NCI-H510A treated with DMSO at 0.1 percent for 48 hours (cell line): ENCODE results near the gene TGM4.
A peak's percentile ranks its signal among the peaks of the same experiment; 100 is the strongest.
"Not testable (repeated sequence)": the region's sequence is repeated elsewhere in the genome, so short reads cannot be mapped to it uniquely, and the experiment has no call there.

Experiments
- DNase-seq: peaks from one replicate; lab custom pipeline; 2025; lab: John Stamatoyannopoulos, UW

TGM4 gene

DNA sequence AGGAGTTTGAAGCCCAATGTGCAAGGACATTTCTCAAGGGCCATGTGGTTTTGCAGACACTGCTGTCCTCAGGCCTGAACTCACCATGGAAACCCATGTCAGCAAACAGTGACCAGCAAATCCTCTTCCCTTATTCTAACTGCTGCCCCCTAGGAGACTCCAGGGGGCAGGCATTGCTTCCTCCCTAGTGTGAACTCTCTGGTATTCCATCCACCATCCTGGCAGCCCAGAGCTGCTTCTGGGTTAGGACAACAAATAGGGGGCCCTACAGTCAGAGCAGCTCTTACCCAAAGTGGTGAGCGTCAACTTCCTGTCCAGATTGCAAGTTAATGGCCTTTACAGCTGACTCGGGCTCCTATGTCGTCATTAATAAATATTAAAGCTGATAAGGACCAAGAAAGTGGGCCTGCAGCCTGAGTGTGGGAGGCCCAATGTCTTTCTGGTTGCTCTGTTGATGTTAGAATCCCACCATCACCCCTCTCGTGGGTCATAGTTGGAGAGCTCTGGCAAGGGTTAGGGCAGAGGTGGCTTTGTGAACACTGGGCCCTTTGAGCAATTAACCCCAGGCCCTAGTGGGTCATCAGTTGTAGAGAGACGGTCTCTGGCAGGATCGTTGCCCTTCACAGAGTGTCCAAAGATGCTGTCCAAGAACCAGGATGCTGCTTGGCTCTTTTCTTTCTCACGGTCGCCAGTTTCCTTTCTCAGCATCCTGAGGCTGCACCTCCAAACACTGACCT, 41.5 kb downstream of the TGM4 start:
- DNase-seq = no peak

- DNase-seq = no peak
Measured at GRCh38 chr3:44918087-44918486, 43.7 kb downstream of the TGM4 start.

DNA sequence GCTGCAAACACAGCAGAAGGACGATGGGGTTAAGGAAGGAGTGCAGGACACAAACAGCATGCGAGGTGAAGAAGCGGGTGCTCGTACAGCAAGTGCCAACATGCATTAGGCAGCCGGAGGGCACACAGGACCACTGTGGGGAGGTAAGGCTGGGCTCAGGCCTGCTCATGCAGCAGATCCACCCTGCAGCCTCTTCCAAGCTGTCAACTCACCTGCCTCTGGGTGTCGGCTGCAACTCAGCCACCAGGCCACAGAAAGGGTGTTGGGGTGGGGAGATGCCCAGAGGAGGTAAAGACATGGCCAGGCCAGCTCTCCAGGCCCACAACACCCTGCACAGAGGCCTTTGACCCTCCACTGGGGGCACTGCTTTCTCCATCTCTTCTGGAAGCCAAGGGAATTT, 44.2 kb downstream of the TGM4 start:
- no peak for DNase-seq

DNA sequence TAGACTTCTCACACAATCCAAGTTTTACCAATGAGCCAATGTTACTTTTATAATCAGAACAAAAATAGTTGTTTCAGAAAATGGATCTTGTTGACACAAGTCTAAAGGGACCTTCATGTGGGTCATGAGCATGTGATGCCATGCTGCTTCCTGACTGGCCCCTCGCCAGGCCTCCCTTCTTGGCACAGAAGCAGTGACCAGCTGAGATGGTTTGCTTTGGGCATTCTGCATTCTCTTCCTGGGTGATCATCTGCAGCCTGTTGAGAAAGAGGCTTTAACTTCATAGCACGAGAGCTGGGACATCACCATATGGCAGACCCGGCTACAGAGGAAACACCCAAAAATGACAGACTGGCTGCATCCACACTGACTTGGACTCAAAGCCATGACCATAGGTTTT, 45.7 kb downstream of the TGM4 start:
- DNase-seq = no peak

DNA sequence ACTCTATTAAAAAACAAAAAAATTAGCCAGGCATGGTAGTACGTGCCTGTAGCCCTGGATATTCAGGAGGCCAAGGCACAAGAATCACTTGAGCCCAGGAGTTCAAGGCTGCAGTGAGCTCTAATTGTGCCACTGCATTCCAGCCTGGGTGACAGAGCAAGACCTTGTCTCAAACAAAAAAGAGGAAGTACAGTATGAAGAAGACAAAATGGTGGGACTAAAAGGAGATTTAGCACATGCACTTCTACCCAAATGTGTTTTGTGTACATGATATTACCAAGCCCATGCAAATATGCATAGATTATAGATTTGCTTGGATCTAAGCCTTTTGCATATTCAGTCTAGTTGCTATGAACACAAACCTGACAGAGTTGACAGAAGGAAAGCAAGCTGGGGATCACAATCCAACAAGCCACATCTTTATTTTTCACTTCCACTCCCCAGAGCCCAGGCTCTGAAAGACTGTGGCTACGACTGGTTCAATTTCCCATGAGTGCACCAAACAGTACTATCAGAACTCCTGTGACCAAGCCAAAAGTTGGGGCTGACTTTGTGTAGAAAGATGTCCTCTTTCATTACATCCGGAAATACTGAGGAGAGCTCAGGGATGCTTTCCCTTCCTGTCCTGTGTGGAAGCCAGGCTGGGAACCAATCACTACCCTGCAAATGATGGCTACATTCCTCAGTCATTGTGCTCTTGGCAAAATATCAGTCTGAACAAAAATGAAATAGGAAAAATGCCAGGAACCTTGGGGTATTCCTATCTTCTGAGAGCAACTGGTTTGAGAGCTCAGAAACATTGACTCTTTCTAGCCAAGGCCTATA, 49.4 kb downstream of the TGM4 start:
- DNase-seq = no peak

DNA sequence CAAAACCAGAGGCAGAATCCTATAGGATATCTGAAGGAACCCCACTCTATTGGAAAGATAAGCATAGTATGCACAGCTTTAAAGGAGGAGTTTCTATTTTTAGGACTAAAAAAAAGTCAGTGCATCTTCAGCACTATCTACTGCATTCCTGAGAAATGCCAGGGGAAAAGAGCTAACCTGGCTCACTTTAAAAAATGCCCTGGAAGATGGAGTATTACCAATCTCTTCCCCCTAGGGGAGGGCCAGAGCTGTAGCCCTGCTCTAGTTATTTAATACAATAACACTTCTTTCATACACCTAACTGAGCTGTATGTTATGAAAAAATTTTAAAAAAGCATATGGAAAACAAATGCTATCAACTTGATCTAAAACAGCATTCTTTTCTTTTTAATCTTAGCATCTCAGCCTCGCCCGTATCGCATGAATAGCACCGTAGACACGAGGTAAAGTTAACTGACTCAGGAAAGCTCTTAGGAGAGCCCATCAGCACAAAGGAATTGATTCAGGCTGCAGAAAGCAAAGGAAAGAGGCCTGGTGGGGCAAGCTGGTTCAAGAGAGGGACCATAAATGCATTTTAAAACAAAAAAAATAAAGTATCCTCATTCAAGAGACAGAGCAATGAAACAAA, 50.2 kb downstream of the TGM4 start:
- no peak for DNase-seq

DNA sequence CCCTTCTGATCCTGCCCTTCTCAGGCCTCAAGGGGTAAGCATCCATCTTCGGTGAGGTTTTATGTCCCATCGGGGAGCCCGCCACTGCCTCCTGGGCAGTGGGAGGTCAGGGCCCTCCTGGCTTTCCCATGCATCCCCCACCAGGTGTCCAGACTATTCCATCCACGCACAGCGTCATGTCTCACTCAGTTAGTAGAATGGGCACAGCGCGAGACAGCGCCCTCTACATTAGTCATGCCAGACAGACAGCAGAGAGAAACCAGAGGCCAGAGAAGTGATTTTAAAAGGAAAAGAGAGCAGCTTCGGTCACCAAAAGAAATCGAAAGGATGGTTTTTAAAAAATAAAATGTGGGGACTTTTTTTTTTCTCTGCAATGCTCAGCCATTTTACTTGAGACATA, 51.8 kb downstream of the TGM4 start:
- DNase-seq = no peak

DNA sequence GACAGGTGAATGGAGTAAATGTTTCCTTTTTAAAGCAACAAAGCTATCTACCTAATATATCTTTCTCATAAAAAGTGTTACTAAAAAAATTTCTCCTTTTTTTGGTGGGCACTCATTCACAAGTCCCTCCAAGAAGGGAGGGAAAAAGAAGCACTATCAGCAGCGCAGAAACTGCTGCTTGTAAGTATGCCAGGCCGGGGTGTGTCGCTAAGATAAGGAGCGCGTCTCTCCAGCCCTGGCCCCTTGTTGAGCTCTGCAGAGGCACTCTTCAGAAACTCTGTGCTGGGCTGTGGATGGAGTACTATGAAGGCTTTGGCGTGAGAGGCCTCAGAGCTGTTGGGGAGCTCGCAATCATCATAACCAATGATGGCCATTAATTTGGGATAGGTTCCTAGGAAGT, 52.5 kb downstream of the TGM4 start:
- DNase-seq = no peak

DNA sequence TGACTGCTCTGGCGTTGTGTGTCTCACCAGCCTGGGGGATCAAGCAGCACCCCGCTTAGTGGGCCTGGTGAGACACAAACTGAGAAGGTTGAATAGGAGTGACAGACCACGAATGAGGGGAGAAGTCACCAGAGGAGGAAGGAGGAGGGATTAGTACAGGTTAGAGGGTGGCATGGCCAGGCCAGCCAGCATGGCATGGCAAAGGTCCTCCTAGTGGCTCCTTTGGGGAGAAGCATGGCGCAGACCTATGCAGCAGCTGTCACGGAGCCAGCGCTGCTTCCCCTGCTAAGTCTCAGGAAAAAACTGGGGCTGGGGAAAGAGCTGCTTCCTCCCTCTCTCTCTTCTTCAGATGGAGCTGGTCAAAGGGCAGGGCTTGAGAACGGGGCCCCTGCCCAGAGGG, 53.0 kb downstream of the TGM4 start:
- no peak for DNase-seq

DNA sequence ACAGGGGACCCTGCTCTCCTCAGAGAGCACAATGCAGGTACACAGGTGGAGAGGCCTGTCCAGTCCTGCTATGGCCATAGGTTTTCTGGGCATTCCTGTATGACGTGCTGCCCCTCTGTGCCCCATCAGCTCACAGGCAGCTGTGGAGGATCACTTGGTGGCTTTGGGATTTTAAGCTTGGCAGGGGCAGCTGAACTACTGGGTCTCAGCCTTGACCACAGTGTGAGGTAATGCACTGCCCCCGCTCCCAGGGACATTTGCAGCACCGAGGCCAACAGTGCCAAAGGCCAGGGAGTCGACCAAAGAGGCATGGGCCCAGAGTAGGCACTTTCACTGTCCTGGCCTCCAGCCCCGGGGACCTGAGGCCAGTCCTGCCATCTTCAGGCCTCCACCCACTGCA, 55.4 kb downstream of the TGM4 start:
- DNase-seq = no peak

DNA sequence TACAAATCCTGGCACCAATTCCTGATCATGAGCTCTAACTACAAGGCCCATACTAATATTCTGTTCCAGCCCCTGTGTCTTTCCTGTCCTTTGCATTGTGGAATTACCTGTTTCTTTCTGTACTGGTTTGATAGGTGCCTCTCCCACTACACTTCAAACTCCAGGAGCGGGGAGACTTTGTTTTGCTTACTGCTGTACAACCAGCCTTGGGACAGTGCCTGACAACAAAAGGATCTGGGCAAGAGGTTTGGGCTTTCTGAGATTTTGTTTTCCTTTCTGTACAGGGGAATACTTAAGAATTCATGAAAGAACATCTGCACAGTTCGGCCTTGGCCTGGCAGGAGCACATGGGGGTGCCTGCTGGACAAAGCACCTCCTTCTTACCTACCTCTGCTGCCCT, 56.5 kb downstream of the TGM4 start:
- DNase-seq = no peak

- no peak for DNase-seq
Measured at GRCh38 chr3:44931791-44932190, 57.4 kb downstream of the TGM4 start.

GRCh38 chr3:44932271-44932670, 57.9 kb downstream of the TGM4 start:
- no peak for DNase-seq

- no peak for DNase-seq
Measured at GRCh38 chr3:44932986-44933944, 58.9 kb downstream of the TGM4 start.

DNA sequence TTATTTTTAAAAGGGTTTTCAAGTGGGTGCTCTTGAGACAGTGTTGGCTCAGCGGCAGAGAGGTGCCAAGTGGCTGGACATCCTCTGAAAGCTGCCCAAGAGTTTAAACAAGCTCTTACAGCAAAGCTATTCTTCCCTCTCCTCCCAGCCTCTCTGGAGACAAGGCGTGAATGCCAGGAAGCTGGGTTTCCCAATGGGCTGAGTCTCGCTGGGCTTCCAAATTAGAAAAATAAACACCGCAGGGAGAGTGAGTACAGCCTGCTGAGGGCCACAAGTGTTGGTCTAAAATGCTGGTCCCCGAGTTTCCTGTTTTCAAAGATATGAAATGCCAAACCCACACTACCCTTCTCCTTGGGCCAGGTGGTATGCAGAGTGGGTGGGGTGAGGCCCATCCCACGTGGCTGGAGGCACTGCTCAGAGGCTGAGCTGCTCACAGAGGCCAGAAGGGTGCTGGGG, 65.2 kb downstream of the TGM4 start:
- peak; percentile 20 for DNase-seq

DNA sequence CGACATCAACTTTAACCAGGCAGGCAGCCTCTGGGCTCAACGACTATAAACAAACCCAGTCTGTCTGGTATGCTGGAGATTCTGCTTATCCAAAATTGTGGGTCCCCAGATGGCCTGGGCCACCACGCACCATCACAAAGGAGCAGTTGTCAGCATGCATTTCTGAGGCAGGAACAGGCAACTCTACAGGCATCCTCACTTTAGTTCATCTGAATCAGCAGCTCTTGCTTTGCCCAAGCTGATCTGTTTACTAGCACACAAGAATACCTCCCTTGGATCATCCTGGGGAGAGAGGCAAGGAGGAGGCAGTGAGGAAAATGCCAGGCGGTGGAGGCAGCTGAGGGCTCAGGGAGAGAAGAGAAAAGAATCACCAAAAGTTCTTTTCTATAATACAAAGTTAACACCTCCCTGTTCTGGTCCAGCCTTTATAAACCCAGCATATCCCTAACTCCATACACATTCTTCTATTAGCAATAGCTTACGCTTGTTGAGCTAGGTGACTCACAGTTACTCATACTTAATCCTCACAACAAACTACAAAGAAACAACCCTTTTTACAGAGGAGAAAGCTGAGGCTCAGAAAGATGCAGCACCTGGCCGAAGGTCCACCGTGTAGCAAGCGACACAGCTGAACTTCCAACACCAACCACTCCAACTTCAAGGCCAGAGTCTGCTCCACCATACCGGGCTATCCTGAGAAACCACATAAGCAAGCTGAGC, 68.0 kb downstream of the TGM4 start:
- DNase-seq = no peak

GRCh38 chr3:44948239-44948638, 73.8 kb downstream of the TGM4 start:
- DNase-seq = no peak

DNA sequence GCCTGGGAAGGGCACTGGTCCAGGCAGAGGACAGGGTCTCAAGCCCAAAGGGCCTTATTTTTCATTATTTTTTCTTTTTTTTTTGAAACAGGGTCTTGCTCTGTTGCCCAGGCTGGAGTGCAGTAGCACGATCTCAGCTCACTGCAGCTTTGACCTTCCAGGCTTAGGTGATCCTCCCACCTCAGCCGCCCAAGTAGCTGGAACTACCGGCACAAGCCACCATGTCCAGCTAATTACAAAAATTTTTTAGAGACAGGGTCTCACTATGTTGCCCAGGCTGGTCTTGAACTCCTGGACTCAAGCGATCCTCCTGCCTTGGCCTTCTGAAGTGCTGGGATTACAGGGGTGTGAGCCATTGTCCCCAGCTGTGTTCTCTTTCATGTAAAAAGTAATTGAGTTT, 75.4 kb downstream of the TGM4 start:
- not testable (repeated sequence) for DNase-seq

DNA sequence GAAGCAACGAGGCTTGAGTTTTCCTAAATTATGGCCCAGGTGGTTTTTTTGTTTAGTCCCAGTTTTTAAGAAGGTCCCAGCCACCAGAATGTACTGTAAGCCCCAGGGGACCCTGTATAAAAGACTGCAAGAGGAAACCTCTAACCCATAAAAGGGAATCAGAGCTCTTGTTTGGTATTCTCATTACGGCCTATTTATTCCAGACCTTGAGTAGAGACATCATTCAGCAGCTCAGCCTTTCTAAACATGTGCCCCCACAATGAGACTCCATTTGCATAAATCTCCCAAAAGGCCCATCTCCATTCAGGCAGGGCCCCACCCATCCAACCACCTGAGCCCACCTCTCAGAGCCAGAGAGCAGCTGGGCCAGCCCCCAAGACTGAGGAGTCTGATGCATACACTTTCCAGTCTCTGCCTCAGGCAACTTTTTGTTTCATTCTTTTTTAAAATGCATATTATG, 75.9 kb downstream of the TGM4 start:
- DNase-seq = no peak

DNA sequence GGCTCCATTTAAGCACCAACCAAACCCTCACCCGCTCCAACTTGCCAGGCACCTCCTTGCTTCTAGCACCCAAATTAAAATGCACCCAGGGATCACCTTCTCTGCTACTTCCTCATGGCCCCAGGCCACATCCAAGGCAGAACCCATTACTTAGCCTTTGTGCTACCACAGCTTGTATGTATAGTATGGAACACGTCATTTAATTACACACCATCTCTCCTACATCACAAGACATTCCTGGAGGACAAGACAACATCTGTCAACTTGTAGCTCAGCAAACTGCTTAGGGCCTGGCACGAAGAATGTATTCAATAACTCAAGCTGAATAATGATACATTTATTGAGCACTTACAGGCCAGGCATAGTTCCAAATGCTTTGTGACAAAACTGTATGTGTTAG, 78.3 kb downstream of the TGM4 start:
- DNase-seq = no peak

- DNase-seq = no peak
Measured at GRCh38 chr3:44954304-44954703, 79.9 kb downstream of the TGM4 start.
